Astrocyte (in vitro differentiated cells and primary cell): ENCODE results near the gene SCAANT1.

Experiments
- CTCF ChIP-seq: IDR thresholded peaks from 2 replicates; pipeline ENCODE4 v1.5.1; 2011; ENCODE audit warnings: low read depth, mild to moderate bottlenecking, inconsistent platforms, low read length, moderate library complexity; ENCODE audit not compliant: insufficient read depth
- EZH2 ChIP-seq: IDR thresholded peaks from 2 replicates; pipeline ENCODE4 v1.6.1; 2012; ENCODE audit warnings: mild to moderate bottlenecking, low read length, inconsistent platforms; ENCODE audit not compliant: insufficient read depth

GRCh38 chr3:63905731-63906620 is 6.2 kb downstream of the SCAANT1 start:
- no peak for TF ChIP-seq CTCF
- no peak for TF ChIP-seq EZH2
